GM23248 (cell line): ENCODE results near the gene LRRTM2. TPM values are rescaled to one million over a fixed set of nuclear protein-coding genes. Genes with fewer than 3 reads are reported as not detected.

Source experiments
- DNase-seq: peaks from one replicate; pipeline ENCODE4 v3.0.0-alpha.2; 2015
- H2AFZ ChIP-seq: fragments of 200-600 bp; sonication (generic); 2 replicates; pipeline ENCODE4 v1.6.1; 2016; ENCODE audit warnings: antibody characterized with exemption
- H3F3A ChIP-seq: fragments of 200-600 bp; sonication (generic); 2 replicates; pipeline ENCODE4 v1.6.1; 2016; ENCODE audit warnings: mild to moderate bottlenecking, antibody characterized with exemption, mixed run types; ENCODE audit not compliant: insufficient read depth
- H3K27ac ChIP-seq: fragments of 200-600 bp; sonication (generic); 2 replicates; pipeline ENCODE4 v1.5.1; 2016; ENCODE audit warnings: mild to moderate bottlenecking
- H3K27me3 ChIP-seq: fragments of 200-600 bp; sonication (generic); replicated peaks from 2 replicates; pipeline ENCODE4 v1.6.1; 2016; ENCODE audit warnings: mild to moderate bottlenecking; ENCODE audit not compliant: insufficient read depth
- H3K36me3 ChIP-seq: fragments of 200-600 bp; sonication (generic); 2 replicates; pipeline ENCODE4 v1.6.1; 2016; ENCODE audit warnings: low read depth, mild to moderate bottlenecking
- H3K4me1 ChIP-seq: fragments of 200-600 bp; sonication (generic); 2 replicates; pipeline ENCODE4 v1.6.1; 2016; ENCODE audit warnings: mild to moderate bottlenecking; ENCODE audit not compliant: insufficient read depth
- H3K4me2 ChIP-seq: fragments of 200-600 bp; sonication (generic); one replicate; pipeline ENCODE4 v1.6.1; 2016; ENCODE audit warnings: mild to moderate bottlenecking; ENCODE audit not compliant: unreplicated experiment
- H3K4me3 ChIP-seq: fragments of 200-600 bp; sonication (generic); 2 replicates; pipeline ENCODE4 v1.5.1; 2016; ENCODE audit warnings: mild to moderate bottlenecking
- H3K79me2 ChIP-seq: fragments of 200-600 bp; sonication (generic); 2 replicates; pipeline ENCODE4 v1.6.1; 2016; ENCODE audit warnings: mild to moderate bottlenecking; ENCODE audit not compliant: insufficient read depth
- H3K9ac ChIP-seq: fragments of 200-600 bp; sonication (generic); 2 replicates; pipeline ENCODE4 v1.6.1; 2016; ENCODE audit warnings: mild to moderate bottlenecking
- H3K9me2 ChIP-seq: fragments of 200-600 bp; sonication (generic); 2 replicates; pipeline ENCODE4 v1.6.1; 2016; ENCODE audit warnings: mixed run types, mild to moderate bottlenecking, moderate library complexity; ENCODE audit not compliant: insufficient read depth
- H3K9me3 ChIP-seq: fragments of 200-600 bp; sonication (generic); one replicate; pipeline ENCODE4 v1.6.1; 2017; ENCODE audit warnings: low read depth
- H4K20me1 ChIP-seq: fragments of 200-600 bp; sonication (generic); 2 replicates; pipeline ENCODE4 v1.6.0; 2016; ENCODE audit not compliant: insufficient read depth
- EZH2 ChIP-seq: fragments of 200-600 bp; sonication (generic); IDR thresholded peaks from 2 replicates; pipeline ENCODE4 v1.6.1; 2018; ENCODE audit warnings: antibody characterized with exemption, mild to moderate bottlenecking; ENCODE audit not compliant: insufficient read depth, poor library complexity, severe bottlenecking
- EZH2phosphoT487 ChIP-seq: fragments of 200-600 bp; sonication (generic); IDR thresholded peaks from 2 replicates; pipeline ENCODE4 v1.6.1; 2018; ENCODE audit warnings: antibody characterized with exemption, moderate library complexity, mild to moderate bottlenecking, low read depth; ENCODE audit not compliant: insufficient read depth
- WGBS, 2 experiments: methylation state at CpG; one replicate each; pipeline ENCODE4 v1.1.6; 2015 to 2017; ENCODE audit warnings: low lambda C conversion rate in 2 of 2, low coverage in 1 of 2; ENCODE audit errors: missing lambda C conversion rate in 2 of 2; 5-methylcytosine and 5-hydroxymethylcytosine counted together
- in situ Hi-C: fragments of 300-500 bp; cut with MboI; formaldehyde crosslinking; loops from 2 replicates; pipeline ENCODE4 v1.15.0; 2020
- polyA plus RNA-seq: library from polyadenylated mRNA; unstranded; fragments of >200 nt; fragmentation: Nextera tagmentation; extraction: Ambion mirVana; gene quantifications from 2 replicates; pipeline ENCODE4 v1.2.1, GENCODE V29; 2016
- total RNA-seq: library from RNA; depleted of rRNA; stranded (reverse); fragments of >200 nt; shearing (Covaris generic); gene quantifications from 2 replicates; pipeline ENCODE4 v1.2.3, GENCODE V29; 2014

The LRRTM2 gene
- total and polyA plus RNA-seq, 2 experiments from 2014 or later = 0.11 to 0.71 TPM

GRCh38 chr5:138918686-138919085 is 43.6 kb upstream of the LRRTM2 start:
- H4K20me1 ChIP-seq = no peaks in the 10 kb centered on the region; the same call in 1 of the 2 replicates
- H3K27ac ChIP-seq = no peak overlapping the region

GRCh38 chr5:138914338-138914737 is 39.2 kb upstream of the LRRTM2 start:
- DNase-seq = no peak
- no peaks in the 10 kb centered on the region for H3K27me3 ChIP-seq
- 97 to 99% methylated on average over 3 of the region's 3 CpGs for WGBS, 2 experiments
- H3K9ac ChIP-seq = no peak overlapping the region
- no peaks in the 10 kb centered on the region for H4K20me1 ChIP-seq
- H3F3A ChIP-seq = peaks cover 11% of the 10 kb centered on the region; the same call in 1 of the 2 replicates
- no peak overlapping the region for H3K4me2 ChIP-seq
- H3K9me2 ChIP-seq = no peaks in the 10 kb centered on the region
- peaks cover 46% of the 10 kb centered on the region for H3K79me2 ChIP-seq
- H3K9me3 ChIP-seq = no peaks in the 10 kb centered on the region
- in situ Hi-C loops = no loop called here
- no peak overlapping the region for H3K27ac ChIP-seq
- TF ChIP-seq EZH2phosphoT487 = no peak
- no peak overlapping the region for H2AFZ ChIP-seq
- H3K4me1 ChIP-seq = peaks cover 17% of the 10 kb centered on the region
- H3K4me3 ChIP-seq = no peak overlapping the region
- H3K36me3 ChIP-seq = peaks cover 35% of the 10 kb centered on the region

More at GRCh38 chr5:138918686-138919085, 43.6 kb upstream of the LRRTM2 start:
- Histone ChIP-seq H3K9me3 (no peaks in the 10 kb centered on the region), H3K4me1 (peaks cover 7% of the 10 kb centered on the region), H3K27me3 (no peaks in the 10 kb centered on the region), H3K36me3 (peaks cover 21% of the 10 kb centered on the region), H3K9me2 (no peaks in the 10 kb centered on the region), H3K4me3 (no peak overlapping the region), H3K79me2 (peaks cover 76% of the 10 kb centered on the region), H2AFZ (no peak overlapping the region), H3K9ac (no peak overlapping the region), H3K4me2 (no peak overlapping the region), H3F3A (peaks cover 7% of the 10 kb centered on the region; the same call in 1 of the 2 replicates)
- TF ChIP-seq EZH2 (no peak), EZH2phosphoT487 (no peak)
- in situ Hi-C loops = no loop called here
- WGBS, 2 experiments = 88 to 89% methylated on average over 4 of the region's 4 CpGs
- DNase-seq = no peak

GRCh38 chr5:138913773-138914172 is 38.6 kb upstream of the LRRTM2 start:
- TF ChIP-seq EZH2phosphoT487 = no peak
- TF ChIP-seq EZH2 = no peak
- DNase-seq = no peak
- H3K4me1 ChIP-seq = peaks cover 17% of the 10 kb centered on the region
- no peak overlapping the region for H2AFZ ChIP-seq
- no peak overlapping the region for H3K9ac ChIP-seq
- no peaks in the 10 kb centered on the region for H4K20me1 ChIP-seq
- no peak overlapping the region for H3K4me2 ChIP-seq
- WGBS, 2 experiments = 96 to 97% methylated on average over 3 of the region's 3 CpGs
- H3K27ac ChIP-seq = no peak overlapping the region
- H3K9me3 ChIP-seq = no peaks in the 10 kb centered on the region
- in situ Hi-C loops = no loop called here
- H3F3A ChIP-seq = peaks cover 11% of the 10 kb centered on the region; the same call in 1 of the 2 replicates
- no peaks in the 10 kb centered on the region for H3K27me3 ChIP-seq
- H3K9me2 ChIP-seq = no peaks in the 10 kb centered on the region
- peaks cover 38% of the 10 kb centered on the region for H3K36me3 ChIP-seq
- peaks cover 47% of the 10 kb centered on the region for H3K79me2 ChIP-seq
- H3K4me3 ChIP-seq = no peak overlapping the region

- WGBS, 2 experiments = 84 to 95% methylated on average over 4 of the region's 4 CpGs
- Histone ChIP-seq H3K79me2 (peaks cover 47% of the 10 kb centered on the region), H3K9ac (no peak overlapping the region), H3K4me1 (peaks cover 17% of the 10 kb centered on the region), H3K9me2 (no peaks in the 10 kb centered on the region), H3K27ac (no peak overlapping the region), H3K4me3 (no peak overlapping the region), H3F3A (peaks cover 11% of the 10 kb centered on the region; the same call in 1 of the 2 replicates), H3K4me2 (no peak overlapping the region), H3K9me3 (no peaks in the 10 kb centered on the region), H3K27me3 (no peaks in the 10 kb centered on the region), H2AFZ (no peak overlapping the region), H4K20me1 (no peaks in the 10 kb centered on the region), H3K36me3 (peaks cover 40% of the 10 kb centered on the region)
- no peak for DNase-seq
- TF ChIP-seq EZH2 (no peak), EZH2phosphoT487 (no peak)
- in situ Hi-C loops = no loop called here
These were observed 37.0 kb upstream of the LRRTM2 start for GRCh38 chr5:138912093-138912492.

DNA sequence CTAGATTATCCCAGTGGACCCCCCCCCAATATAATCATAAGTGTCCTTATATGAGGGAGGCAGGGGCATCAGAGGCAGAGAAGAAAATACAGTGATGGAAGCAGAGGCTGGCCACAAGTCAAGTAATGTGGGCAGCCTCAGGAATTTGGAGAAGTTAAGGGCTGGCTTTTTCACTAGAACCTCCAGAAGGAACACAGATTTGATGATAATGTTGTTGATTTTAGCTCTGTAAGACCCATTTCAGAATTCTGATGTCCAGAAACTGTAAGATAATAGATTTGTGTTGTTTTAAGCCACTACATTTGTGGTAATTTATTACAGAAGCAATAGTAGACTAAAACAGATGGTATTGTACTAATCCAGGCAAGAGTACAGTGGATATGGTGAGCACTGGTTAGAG is 36.3 kb upstream of the LRRTM2 start:
- Histone ChIP-seq H3K4me2 (no peak overlapping the region), H3F3A (peaks cover 14% of the 10 kb centered on the region), H3K9me2 (no peaks in the 10 kb centered on the region), H3K27me3 (no peaks in the 10 kb centered on the region), H3K9ac (no peak overlapping the region), H3K4me1 (peaks cover 17% of the 10 kb centered on the region), H4K20me1 (no peaks in the 10 kb centered on the region), H3K27ac (no peak overlapping the region; the same call in 1 of the 2 replicates), H3K79me2 (peaks cover 40% of the 10 kb centered on the region), H2AFZ (no peak overlapping the region), H3K9me3 (no peaks in the 10 kb centered on the region), H3K4me3 (no peak overlapping the region), H3K36me3 (peaks cover 41% of the 10 kb centered on the region)
- TF ChIP-seq EZH2 = no peak
- TF ChIP-seq EZH2phosphoT487 = no peak
- in situ Hi-C loops = no loop called here
- peak; percentile 34 for DNase-seq
